ENCODE data around the gene CD36.

DNA sequence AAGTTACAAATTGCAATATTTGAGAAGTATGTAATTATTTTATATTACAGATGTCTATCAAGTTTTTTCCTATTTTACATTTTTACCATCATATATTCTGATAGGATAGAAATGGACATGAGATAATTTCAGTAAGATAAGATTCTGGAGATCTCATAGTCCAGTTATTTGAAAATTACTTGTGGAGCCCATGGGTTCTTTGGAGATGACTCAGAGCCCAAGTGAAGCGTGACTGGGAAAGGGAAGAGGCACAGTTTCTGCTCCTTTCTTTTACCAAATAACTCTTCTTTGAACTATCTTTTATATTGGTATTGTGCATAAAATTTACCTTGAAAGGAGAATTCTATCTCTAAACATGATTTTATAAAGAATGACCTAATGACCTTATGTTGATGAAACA lies 2.4 kb downstream of the CD36 start:
- TF ChIP-seq CTCF (IDR thresholded peaks at IDR 0.05) (no peak), EZH2phosphoT487 (IDR thresholded peaks at IDR 0.05) (no peak)
